HTR-8/SVneo (cell line): ENCODE results near the gene LSM5.
"Not testable (repeated sequence)": the region's sequence is repeated elsewhere in the genome, so short reads cannot be mapped to it uniquely, and the experiment has no call there.

Experiments
- DNase-seq: peaks from one replicate; pipeline ENCODE4 v3.0.0; 2011; ENCODE audit warnings: low spot score, mixed read lengths; ENCODE audit not compliant: insufficient read length
- FAIRE-seq: peaks from 2 replicates; lab custom pipeline; 2011; peaks lifted over from hg19 to GRCh38; lab: Jason Lieb, UNC

LSM5 gene

GRCh38 chr7:32506266-32507054, 16.3 kb upstream of the LSM5 start:
- peak; percentile 81 for DNase-seq

DNA sequence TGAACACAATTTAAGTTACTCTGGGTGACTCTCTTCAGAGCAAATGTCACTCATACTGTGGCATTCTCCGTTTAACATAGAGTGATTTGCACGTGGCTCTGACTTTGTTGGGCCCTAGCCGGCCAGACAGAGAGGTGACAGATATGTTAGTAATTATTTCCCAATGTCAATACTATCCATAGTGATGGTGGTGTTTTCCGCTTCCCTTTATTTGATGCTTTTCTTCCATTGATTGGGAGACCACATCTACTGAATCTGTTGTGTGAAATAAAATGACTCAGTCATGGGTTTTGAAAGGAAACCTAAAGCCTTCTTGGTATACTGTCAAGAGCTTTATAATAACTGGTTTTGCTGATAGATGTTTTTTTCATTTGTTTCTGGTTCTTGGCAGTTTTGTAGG, 12.5 kb upstream of the LSM5 start:
- FAIRE-seq (no peak), DNase-seq (no peak)

More at GRCh38 chr7:32506266-32507054, 16.3 kb upstream of the LSM5 start:
- peak; percentile 33 for FAIRE-seq

DNA sequence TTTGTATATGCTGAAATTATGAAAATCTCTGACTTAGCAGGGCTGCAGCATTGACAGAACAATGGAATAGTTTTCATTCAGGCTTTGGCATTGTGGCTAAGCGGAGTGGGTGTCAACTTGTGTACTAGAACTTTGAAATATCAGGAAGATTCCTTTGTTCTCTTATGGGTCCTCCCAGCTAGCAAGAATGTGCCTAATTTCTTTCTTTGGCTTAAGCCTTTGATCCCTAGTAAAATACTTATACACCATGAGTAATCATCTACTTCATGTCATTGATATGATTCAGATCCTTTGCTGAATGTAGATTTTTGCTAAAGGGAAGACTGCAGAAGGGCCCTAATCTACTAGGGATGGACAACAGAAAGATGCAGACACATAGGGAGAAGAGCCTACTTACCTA, 11.3 kb upstream of the LSM5 start:
- FAIRE-seq: no peak

DNA sequence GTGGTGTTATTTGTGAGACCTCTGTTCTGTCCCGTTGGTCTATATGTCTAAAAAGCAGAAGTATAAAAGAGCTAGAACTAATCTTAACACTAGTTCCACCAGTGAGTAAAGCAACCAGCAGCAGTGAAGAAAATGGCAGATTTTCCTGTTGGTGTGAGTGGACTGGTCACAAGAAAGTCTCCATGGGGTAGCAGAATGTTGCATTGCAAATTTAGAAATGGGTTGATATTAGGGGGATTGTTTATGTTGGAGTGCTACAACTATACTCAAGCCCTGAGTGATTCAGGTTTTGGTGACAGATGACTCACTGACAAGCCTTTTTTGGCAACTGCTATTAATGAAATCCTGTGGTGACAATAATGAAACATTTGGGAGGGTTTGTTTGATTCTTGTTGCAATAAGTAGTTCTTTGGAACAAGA, 10.8 kb upstream of the LSM5 start:
- DNase-seq: no peak
- FAIRE-seq: no peak

More for the DNA sequence above, 11.3 kb upstream of the LSM5 start:
- no peak for DNase-seq

DNA sequence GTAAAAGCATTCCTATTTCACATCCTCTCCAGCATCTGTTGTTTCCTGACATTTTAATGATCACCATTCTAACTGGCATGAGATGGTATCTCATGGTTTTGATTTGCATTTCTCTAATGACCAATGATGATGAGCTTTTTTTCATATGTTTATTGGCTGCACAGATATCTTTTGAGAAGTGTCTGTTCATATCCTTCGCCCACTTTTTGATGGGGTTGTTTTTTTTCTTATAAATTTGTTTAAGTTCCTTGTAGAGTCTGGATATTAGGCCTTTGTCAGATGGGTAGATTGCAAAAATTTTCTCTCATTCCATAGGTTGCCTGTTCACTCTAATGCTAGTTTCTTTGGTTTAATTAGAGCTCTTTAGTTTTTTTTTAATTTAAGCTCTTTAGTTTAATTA, 10.0 kb upstream of the LSM5 start:
- DNase-seq, FAIRE-seq: not testable (repeated sequence)

DNA sequence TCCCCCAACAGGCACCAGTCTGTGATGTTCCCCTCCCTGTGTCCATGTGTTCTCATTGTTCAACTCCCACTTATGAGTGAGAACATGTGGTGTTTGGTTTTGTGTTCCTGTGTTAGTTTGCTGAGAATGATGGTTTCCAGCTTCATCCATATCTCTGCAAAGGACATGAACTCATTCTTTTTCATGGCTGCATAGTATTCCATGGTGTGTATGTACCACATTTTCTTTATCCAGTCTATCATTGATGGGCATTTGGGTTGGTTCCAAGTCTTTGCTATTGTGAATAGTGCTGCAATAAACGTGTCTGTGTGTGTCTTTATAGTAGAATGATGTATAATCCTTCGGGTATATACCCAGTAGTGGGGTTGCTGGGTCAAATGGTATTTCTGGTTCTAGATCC, 9.6 kb upstream of the LSM5 start:
- not testable (repeated sequence) for FAIRE-seq, DNase-seq

GRCh38 chr7:32496052-32496813, 6.1 kb upstream of the LSM5 start:
- DNase-seq (no peak), FAIRE-seq (no peak)

DNA sequence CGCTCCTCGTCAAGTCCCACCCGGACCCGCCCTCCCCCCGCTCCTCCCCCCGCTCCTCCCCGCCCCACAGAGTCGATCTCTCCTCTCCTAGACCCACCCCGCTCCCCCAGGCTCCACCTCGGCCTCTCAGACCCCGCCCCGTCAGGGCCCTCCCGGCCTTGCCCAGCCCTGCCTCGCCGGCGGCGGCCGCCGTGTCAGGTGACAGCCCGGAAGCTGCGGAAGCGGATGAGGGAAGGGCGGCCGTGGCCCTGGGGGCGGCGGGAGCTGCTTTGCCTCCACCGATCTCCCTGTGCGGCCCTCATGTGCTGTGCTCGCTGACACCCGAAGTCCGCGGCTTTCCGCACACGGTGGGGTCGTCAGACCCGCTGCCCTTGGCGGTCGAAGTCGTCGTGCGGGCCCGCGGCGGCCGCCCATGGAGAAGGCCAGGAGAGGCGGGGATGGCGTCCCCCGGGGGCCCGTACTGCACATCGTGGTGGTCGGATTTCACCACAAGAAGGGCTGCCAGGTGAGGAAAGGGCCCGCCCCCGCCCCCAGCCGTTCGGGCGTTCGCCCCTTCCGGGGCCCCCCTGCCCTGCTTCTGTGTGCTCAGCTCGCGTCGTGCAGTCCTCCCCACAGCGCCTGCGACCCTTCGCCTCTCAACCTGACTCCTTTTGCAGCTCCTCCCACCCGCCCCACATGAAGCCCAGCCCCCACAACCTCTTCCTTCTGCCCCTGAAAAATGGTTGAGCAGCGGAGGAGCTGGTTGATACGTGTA, 5.3 kb upstream of the LSM5 start, which contains the start of gene AVL9:
Gene AVL9, plus strand, starts transcription at position 192 of the 754 bp plus-strand sequence. Its CDS starts 221 bp downstream, at position 413.
- peak; percentile 93 for DNase-seq
- FAIRE-seq: peak; percentile 84

- DNase-seq (no peak), FAIRE-seq (no peak)
These were observed 4.7 kb upstream of the LSM5 start for GRCh38 chr7:32494946-32495297.

DNA sequence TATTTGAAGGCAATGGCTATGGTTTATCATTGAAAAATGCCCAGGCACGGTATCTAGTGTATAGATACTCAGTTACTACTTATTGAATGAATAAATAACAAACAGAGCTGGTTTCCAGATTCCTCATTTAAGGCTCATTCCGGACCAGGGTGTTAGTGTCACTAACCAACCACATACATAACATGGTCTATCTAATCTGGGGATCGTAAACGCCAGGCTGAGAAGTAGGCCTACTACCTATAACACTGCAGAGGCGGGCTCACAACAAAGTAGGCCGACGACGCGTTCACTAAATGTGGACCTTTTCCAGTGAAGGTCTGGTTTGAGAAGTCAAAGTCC, 423 bp downstream of the LSM5 start:
- DNase-seq (no peak), FAIRE-seq (no peak)

DNA sequence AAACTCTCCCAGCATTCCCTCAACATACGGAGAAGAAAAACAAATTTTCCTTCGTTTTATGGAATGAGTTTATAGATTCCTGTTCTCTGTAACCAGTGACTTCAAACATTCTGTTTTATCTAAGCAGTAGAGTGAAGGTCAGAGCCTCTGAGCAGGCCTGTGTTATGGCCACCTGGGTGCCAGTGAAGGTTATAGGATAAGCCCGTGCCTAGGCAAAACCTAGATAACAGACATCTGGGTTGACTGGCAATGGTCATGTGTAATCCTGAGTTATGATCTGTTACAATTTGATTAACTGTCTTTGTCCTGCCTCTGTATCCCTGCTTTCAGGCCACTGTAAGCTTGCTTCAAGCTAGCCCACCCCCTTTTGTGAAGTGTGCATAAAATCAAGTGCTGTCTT, 8.3 kb downstream of the LSM5 start:
- FAIRE-seq (no peak), DNase-seq (no peak)

GRCh38 chr7:32481176-32481575, 9.0 kb downstream of the LSM5 start:
- FAIRE-seq (no peak), DNase-seq (no peak)

GRCh38 chr7:32479574-32480200, 10.5 kb downstream of the LSM5 start:
- peak; percentile 54 for DNase-seq
- FAIRE-seq: no peak

- FAIRE-seq: no peak
- no peak for DNase-seq
These were observed 12.6 kb downstream of the LSM5 start for GRCh38 chr7:32477649-32477980.

GRCh38 chr7:32476816-32477648, 13.1 kb downstream of the LSM5 start:
- FAIRE-seq: no peak

DNA sequence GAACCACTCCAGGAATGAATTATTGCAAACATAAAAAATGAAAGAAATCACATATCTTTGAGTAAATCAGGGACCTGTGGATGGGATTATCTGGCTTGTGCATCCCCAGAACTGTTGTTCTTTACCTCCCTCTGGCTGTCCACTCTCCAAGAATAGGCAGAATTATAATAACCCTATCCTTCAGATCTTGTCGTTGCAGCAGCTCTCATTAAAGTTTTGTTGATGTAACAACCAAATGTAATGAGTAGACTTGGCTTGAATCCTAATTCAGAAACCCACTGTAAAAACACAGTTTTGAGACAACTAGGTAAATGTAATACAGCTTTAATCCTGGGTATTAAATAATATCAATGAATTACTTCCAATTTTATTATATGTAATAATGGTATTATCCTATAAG, 16.2 kb downstream of the LSM5 start:
- DNase-seq: no peak
- FAIRE-seq: no peak

More at GRCh38 chr7:32476816-32477648, 13.1 kb downstream of the LSM5 start:
- no peak for DNase-seq

DNA sequence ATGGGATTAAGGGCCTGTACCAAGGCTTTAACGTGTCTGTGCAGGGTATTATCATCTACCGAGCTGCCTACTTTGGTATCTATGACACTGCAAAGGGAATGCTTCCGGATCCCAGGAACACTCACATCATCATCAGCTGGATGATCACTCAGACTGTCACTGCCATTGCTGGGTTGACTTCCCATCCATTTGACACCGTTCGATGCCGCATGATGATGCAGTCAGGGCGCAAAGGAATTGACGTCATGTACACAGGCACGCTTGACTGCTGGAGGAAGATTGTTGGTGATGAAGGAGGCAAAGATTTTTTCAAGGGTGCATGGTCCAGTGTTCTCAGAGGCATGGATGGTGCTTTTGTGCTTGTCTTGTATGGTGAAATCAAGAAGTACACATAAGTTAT, 18.2 kb downstream of the LSM5 start:
- DNase-seq: no peak
- FAIRE-seq: peak; percentile 13

- no peak for DNase-seq
- no peak for FAIRE-seq
These were observed 19.3 kb downstream of the LSM5 start for GRCh38 chr7:32470871-32471270.

DNA sequence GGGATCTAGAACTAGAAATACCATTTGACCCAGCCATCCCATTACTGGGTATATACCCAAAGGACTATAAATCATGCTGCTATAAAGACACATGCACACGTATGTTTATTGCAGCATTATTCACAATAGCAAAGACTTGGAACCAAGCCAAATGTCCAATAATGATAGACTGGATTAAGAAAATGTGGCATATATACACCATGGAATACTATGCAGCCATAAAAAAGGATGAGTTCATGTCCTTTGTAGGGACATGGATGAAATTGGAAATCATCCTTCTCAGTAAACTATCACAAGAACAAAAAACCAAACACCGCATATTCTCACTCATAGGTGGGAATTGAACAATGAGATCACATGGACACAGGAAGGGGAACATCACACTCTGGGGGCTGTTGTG, 20.2 kb downstream of the LSM5 start:
- not testable (repeated sequence) for DNase-seq, FAIRE-seq
